Fibroblast of mammary gland (primary cell): ENCODE measurements around the gene TBC1D24.
A peak's percentile ranks its signal among the peaks of the same experiment; 100 is the strongest.
"Not testable (repeated sequence)": the region's sequence is repeated elsewhere in the genome, so short reads cannot be mapped to it uniquely, and the experiment has no call there.

Experiments used
- DNase-seq: peaks from one replicate; pipeline ENCODE4 v3.0.0-alpha.2; 2010; ENCODE audit warnings: low read depth
- H3K4me3 ChIP-seq: 2 replicates; pipeline ENCODE4 v1.5.1; 2011; ENCODE audit warnings: low read depth, mild to moderate bottlenecking, low read length, moderate library complexity; ENCODE audit not compliant: control insufficient read depth
- CTCF ChIP-seq: conservative IDR thresholded peaks from 2 replicates; pipeline ENCODE4 v1.5.1; 2011; ENCODE audit warnings: low read depth, low read length, inconsistent platforms; ENCODE audit not compliant: control insufficient read depth, insufficient read depth

TBC1D24 gene

GRCh38 chr16:2535625-2536013, 60.7 kb downstream of the TBC1D24 start:
- TF ChIP-seq CTCF = no peak
- H3K4me3 ChIP-seq = no peak overlapping the region
- peak; percentile 96 for DNase-seq

- DNase-seq = peak; percentile 90
- no peak for TF ChIP-seq CTCF
- H3K4me3 ChIP-seq = peak within 1 kb of the TSS; percentile 69
These were observed 62.8 kb downstream of the TBC1D24 start, which contains the start of gene PDPK1 for GRCh38 chr16:2537451-2538379. PDPK1 (plus strand) TSS chr16:2538021; CDS start chr16:2538113, 92 bp downstream.

DNA sequence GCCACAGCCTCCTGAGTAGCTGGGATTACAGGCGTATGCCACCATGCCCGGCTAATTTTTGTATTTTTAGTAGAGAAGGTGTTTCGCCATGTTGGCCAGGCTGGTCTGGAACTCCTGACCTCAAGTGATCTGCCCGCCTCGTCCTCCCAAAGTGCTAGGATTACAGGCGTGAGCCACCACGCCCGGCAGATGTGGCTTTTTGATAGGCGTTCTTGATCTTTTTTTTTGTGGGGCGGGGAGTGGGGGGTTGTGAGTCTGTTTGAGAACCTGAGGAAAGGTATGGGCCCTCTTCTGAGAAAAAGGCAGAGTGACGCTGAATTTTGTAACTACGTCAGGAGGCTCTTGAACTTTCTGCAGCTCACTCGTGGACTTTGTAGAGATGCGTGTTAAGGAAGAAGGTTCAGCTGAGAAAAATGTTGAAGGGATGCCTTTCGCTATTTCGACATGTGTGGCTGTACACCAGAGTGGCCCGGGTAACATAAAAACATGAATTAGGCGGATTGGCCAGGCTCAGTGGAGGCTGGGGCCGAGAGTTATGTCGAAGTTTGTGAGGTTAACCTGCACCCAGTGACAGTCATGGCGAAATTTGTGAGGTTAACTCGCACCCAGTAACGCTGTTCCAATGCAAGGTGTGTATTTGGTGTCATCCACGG, 64.4 kb downstream of the TBC1D24 start:
- DNase-seq = not testable (repeated sequence)
- peak overlapping the region; percentile 52 for H3K4me3 ChIP-seq

GRCh38 chr16:2539845-2540458, 65.0 kb downstream of the TBC1D24 start:
- peak; percentile 49 for DNase-seq
- not testable (repeated sequence) for H3K4me3 ChIP-seq
- TF ChIP-seq CTCF = peak; percentile 36

DNA sequence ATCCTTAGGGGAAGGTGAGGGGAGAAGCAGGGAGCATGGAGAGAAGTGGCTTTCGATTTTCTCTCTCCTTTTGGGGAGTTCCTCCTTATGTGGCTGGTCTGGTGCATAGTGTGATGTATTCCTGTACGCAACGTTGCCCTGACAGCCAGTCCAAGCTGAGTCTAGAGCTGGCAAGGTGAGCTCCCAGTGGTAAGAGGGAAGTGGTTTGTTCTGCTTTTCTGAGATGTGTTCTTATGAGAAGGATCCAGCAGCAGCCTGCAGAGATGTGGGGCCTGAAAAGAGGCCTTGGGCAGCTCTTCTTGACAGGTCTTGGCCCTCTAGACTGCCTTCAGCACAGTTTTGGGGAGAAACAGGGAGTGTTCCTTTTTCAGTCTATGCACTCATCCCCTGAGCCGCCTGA, 66.0 kb downstream of the TBC1D24 start:
- H3K4me3 ChIP-seq, DNase-seq: not testable (repeated sequence)

DNA sequence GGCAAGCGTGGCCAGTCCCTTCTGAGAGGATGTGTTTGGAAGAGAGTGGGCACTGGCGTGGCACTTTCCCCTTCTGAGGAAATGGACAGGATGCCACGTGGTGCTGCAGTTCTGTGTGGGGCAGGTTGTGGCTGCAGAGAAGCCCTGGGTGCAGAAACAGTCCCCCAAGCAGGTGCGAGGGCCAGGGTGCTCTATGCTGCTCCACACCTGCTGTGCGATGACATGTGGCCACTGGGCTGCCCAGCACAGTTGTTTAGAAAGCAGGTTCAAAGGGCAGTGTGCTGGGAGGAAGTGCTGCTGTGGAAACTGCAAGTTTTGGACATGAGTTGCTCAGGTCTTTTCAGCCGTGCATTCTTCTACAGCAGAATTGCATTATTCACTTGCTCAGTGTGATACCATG, 66.5 kb downstream of the TBC1D24 start:
- H3K4me3 ChIP-seq = not testable (repeated sequence)

GRCh38 chr16:2543771-2544170, 68.8 kb downstream of the TBC1D24 start:
- not testable (repeated sequence) for H3K4me3 ChIP-seq, DNase-seq

More for the DNA sequence above, 66.5 kb downstream of the TBC1D24 start:
- DNase-seq = not testable (repeated sequence)

- not testable (repeated sequence) for DNase-seq, H3K4me3 ChIP-seq
These were observed 75.5 kb downstream of the TBC1D24 start for GRCh38 chr16:2550283-2550878.

GRCh38 chr16:2551420-2551889, 76.5 kb downstream of the TBC1D24 start:
- H3K4me3 ChIP-seq = not testable (repeated sequence)
- peak; percentile 61 for DNase-seq

DNA sequence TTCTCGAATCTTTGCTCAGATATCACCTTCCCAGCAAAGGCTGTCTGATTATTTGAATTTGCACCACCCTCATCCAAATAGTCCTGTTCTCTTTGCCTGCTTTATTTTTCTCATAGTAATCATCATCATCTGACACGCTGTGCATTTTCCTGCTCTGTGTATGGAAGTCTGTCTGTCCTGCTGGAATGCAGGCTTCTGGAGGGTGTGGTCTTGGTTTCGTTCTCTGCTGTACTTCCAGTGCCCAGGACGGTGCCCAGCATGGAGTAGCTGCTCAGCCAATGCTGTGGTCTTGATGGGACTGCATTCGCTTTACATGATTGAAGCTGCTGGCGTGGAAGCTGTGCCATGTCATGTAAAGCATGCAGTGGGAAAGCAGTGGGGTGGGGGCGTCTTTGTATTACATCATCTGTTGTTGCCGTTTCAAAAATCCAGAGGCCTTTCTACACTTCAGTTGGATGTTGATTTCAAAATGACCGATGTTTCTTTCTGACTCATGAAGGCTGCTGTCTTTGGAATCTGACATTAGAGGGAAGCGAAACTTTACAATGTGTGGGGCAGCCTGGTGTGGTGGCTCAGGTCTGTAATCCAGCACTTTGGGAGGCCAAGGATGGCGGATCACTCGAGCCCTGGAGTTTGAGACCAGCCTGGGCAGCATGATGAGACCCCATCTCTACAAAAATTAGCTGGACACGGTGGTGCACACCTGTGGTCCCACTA, 79.9 kb downstream of the TBC1D24 start:
- not testable (repeated sequence) for DNase-seq, H3K4me3 ChIP-seq

More at GRCh38 chr16:2551420-2551889, 76.5 kb downstream of the TBC1D24 start:
- TF ChIP-seq CTCF = peak; percentile 26
